GM21367 (cell line): ENCODE results near the gene GPR63.

ENCODE experiments used
- ATAC-seq: cut with Tn5 transposase; IDR thresholded peaks from one replicate; pipeline ENCODE4 v1.9.1; 2021; ENCODE audit not compliant: unreplicated experiment

Gene GPR63

GRCh38 chr6:96837081-96837971 lies at the start of gene GPR63:
Gene GPR63, minus strand, starts transcription at chr6:96837477. Its CDS starts 37,746 bp downstream, at chr6:96799731.
- ATAC-seq, result peak; percentile 93

GRCh38 chr6:96886519-96886918 lies 49.2 kb upstream of the GPR63 start:
- ATAC-seq, result no peak

- ATAC-seq, result peak; percentile 96
Observed at GRCh38 chr6:96885187-96885631, 47.9 kb upstream of the GPR63 start.

- no peak for ATAC-seq
Observed at GRCh38 chr6:96878143-96878542, 40.9 kb upstream of the GPR63 start.

GRCh38 chr6:96876886-96877545 lies 39.7 kb upstream of the GPR63 start:
- no peak for ATAC-seq

- ATAC-seq, result no peak
Observed at GRCh38 chr6:96872976-96873375, 35.7 kb upstream of the GPR63 start.

- ATAC-seq, result no peak
Observed at GRCh38 chr6:96865055-96865405, 27.8 kb upstream of the GPR63 start.

- ATAC-seq, result no peak
Observed at GRCh38 chr6:96864216-96865054, 27.2 kb upstream of the GPR63 start.

GRCh38 chr6:96862560-96862959 lies 25.3 kb upstream of the GPR63 start:
- no peak for ATAC-seq

GRCh38 chr6:96861588-96861987 lies 24.3 kb upstream of the GPR63 start:
- ATAC-seq, result no peak

- ATAC-seq, result no peak
Observed at GRCh38 chr6:96856856-96857255, 19.6 kb upstream of the GPR63 start.

GRCh38 chr6:96853083-96853482 lies 15.8 kb upstream of the GPR63 start:
- no peak for ATAC-seq

- no peak for ATAC-seq
Observed at GRCh38 chr6:96852605-96853004, 15.3 kb upstream of the GPR63 start.

GRCh38 chr6:96851858-96852257 lies 14.6 kb upstream of the GPR63 start:
- ATAC-seq, result no peak

- ATAC-seq, result no peak
Observed at GRCh38 chr6:96849615-96850014, 12.3 kb upstream of the GPR63 start.

- ATAC-seq, result no peak
Observed at GRCh38 chr6:96844530-96844929, 7.3 kb upstream of the GPR63 start.

GRCh38 chr6:96841345-96841744 lies 4.1 kb upstream of the GPR63 start:
- ATAC-seq, result no peak

GRCh38 chr6:96836631-96837080 lies 621 bp downstream of the GPR63 start:
- ATAC-seq, result peak; percentile 7

- ATAC-seq, result no peak
Observed at GRCh38 chr6:96834070-96834469, 3.2 kb downstream of the GPR63 start.

- ATAC-seq, result no peak
Observed at GRCh38 chr6:96832780-96833179, 4.5 kb downstream of the GPR63 start.

- no peak for ATAC-seq
Observed at GRCh38 chr6:96826865-96827264, 10.4 kb downstream of the GPR63 start.
